ENCODE measurements around the gene CALCR. TPM values are rescaled to one million over a fixed set of nuclear protein-coding genes. Genes with fewer than 3 reads are reported as not detected.

The CALCR gene
- total and polyA plus RNA-seq, 4 donors, result 0.04 to 0.20 (median 0.09) TPM

GRCh38 chr7:93427107-93427506 is 147.4 kb downstream of the CALCR start:
- H3K9me3 ChIP-seq (ENCODE audit: control insufficient read depth in 4 of 4, insufficient read depth in 3 of 4, low read length in 3 of 4), result no peaks in the 10 kb centered on the region
- no peak for ATAC-seq (ENCODE audit: insufficient read depth, low FRiP score)
- no peak for TF ChIP-seq CTCF (IDR thresholded peaks at IDR 0.05; ENCODE audit: control extremely low read depth, extremely low read depth)
- no peaks in the 10 kb centered on the region for H3K27me3 ChIP-seq (ENCODE audit: control insufficient read depth in 3 of 3, insufficient read depth in 3 of 3, low read length in 2 of 3)
- H3K9ac ChIP-seq (ENCODE audit: insufficient read depth in 1 of 2, low read length in 2 of 2), result no peak overlapping the region
- DNase-seq, result no peak
- no peaks in the 10 kb centered on the region for H3K4me1 ChIP-seq (ENCODE audit: control insufficient read depth in 5 of 5, insufficient read depth in 5 of 5, low read length in 5 of 5)
- 66 to 71% methylated on average over 2 of the region's 2 CpGs for WGBS, 2 donors
- no peak overlapping the region for H3K27ac ChIP-seq (ENCODE audit: low read depth in 1 of 2, low read length in 1 of 2)
- H3K36me3 ChIP-seq (ENCODE audit: control insufficient read depth in 4 of 4, insufficient read depth in 4 of 4, low read length in 4 of 4), result no peaks in the 10 kb centered on the region
- H3K4me3 ChIP-seq, result no peak overlapping the region

GRCh38 chr7:93426155-93426696 is 148.3 kb downstream of the CALCR start:
- WGBS, 2 donors, result 92 to 95% methylated on average over 15 of the region's 15 CpGs
- no peak overlapping the region for H3K9ac ChIP-seq (ENCODE audit: insufficient read depth in 1 of 2, low read length in 2 of 2)
- no peaks in the 10 kb centered on the region for H3K9me3 ChIP-seq (ENCODE audit: control insufficient read depth in 4 of 4, insufficient read depth in 3 of 4, low read length in 3 of 4)
- no peak overlapping the region for H3K4me3 ChIP-seq
- H3K27ac ChIP-seq (ENCODE audit: low read depth in 1 of 2, low read length in 1 of 2), result no peak overlapping the region
- no peaks in the 10 kb centered on the region for H3K4me1 ChIP-seq (ENCODE audit: control insufficient read depth in 5 of 5, insufficient read depth in 5 of 5, low read length in 5 of 5)
- TF ChIP-seq CTCF (IDR thresholded peaks at IDR 0.05; ENCODE audit: control extremely low read depth, extremely low read depth), result no peak
- no peaks in the 10 kb centered on the region for H3K27me3 ChIP-seq (ENCODE audit: control insufficient read depth in 3 of 3, insufficient read depth in 3 of 3, low read length in 2 of 3)
- H3K36me3 ChIP-seq (ENCODE audit: control insufficient read depth in 4 of 4, insufficient read depth in 4 of 4, low read length in 4 of 4), result no peaks in the 10 kb centered on the region
- DNase-seq (no peak), ATAC-seq (ENCODE audit: insufficient read depth, low FRiP score) (no peak)

- H3K9ac ChIP-seq (ENCODE audit: insufficient read depth in 1 of 2, low read length in 2 of 2), result no peak overlapping the region
Measured at GRCh38 chr7:93414574-93414973, 159.9 kb downstream of the CALCR start.

More at GRCh38 chr7:93414574-93414973, 159.9 kb downstream of the CALCR start:
- Histone ChIP-seq H3K27me3 (ENCODE audit: control insufficient read depth in 3 of 3, insufficient read depth in 3 of 3, low read length in 2 of 3) (no peaks in the 10 kb centered on the region), H3K4me1 (ENCODE audit: control insufficient read depth in 5 of 5, insufficient read depth in 5 of 5, low read length in 5 of 5) (no peaks in the 10 kb centered on the region), H3K9me3 (ENCODE audit: control insufficient read depth in 4 of 4, insufficient read depth in 3 of 4, low read length in 3 of 4) (no peaks in the 10 kb centered on the region), H3K36me3 (ENCODE audit: control insufficient read depth in 4 of 4, insufficient read depth in 4 of 4, low read length in 4 of 4) (no peaks in the 10 kb centered on the region), H3K27ac (ENCODE audit: low read depth in 1 of 2, low read length in 1 of 2) (no peak overlapping the region), H3K4me3 (no peak overlapping the region)
- DNase-seq, result no peak
- no peak for TF ChIP-seq CTCF (IDR thresholded peaks at IDR 0.05; ENCODE audit: control extremely low read depth, extremely low read depth)
- ATAC-seq (ENCODE audit: insufficient read depth, low FRiP score), result no peak

Data from lung (tissue), 12 donors.